GM19023 (cell line): ENCODE results near the gene VRK3.

Experiments
- ATAC-seq: cut with Tn5 transposase; IDR thresholded peaks from one replicate; pipeline ENCODE4 v1.9.1; 2021; ENCODE audit warnings: mild to moderate bottlenecking, moderate library complexity; ENCODE audit not compliant: unreplicated experiment

The VRK3 gene

DNA sequence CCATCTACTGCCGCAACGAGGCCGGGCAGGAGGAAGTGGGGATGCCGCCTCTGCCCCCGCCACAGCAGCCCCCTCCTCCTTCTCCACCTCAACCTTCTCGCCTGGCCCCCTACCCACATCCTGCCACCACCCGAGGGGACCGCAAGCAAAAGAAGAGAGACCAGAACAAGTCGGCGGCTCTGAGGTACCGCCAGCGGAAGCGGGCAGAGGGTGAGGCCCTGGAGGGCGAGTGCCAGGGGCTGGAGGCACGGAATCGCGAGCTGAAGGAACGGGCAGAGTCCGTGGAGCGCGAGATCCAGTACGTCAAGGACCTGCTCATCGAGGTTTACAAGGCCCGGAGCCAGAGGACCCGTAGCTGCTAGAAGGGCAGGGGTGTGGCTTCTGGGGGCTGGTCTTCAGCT is 92.4 kb downstream of the VRK3 start:
- ATAC-seq = no peak

DNA sequence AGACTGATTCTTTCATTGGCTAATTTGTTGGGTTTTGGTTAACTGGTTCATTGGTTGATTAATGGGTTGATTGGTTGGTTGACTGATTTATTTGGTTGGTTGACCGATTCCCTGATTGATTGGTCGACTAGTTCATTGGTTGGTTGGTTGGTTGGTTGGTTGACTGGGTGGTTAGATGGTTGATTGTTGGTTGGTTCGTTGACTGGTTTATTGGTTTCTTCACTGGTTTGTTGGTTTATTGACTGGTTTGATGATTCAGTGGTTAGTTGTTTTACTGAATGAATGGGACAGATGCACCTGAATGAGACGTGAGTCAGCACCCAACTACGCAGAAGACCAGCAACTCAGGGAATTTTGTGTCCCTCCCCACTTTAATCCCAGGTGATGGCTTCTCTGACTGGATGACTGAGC is 93.1 kb downstream of the VRK3 start:
- no peak for ATAC-seq

DNA sequence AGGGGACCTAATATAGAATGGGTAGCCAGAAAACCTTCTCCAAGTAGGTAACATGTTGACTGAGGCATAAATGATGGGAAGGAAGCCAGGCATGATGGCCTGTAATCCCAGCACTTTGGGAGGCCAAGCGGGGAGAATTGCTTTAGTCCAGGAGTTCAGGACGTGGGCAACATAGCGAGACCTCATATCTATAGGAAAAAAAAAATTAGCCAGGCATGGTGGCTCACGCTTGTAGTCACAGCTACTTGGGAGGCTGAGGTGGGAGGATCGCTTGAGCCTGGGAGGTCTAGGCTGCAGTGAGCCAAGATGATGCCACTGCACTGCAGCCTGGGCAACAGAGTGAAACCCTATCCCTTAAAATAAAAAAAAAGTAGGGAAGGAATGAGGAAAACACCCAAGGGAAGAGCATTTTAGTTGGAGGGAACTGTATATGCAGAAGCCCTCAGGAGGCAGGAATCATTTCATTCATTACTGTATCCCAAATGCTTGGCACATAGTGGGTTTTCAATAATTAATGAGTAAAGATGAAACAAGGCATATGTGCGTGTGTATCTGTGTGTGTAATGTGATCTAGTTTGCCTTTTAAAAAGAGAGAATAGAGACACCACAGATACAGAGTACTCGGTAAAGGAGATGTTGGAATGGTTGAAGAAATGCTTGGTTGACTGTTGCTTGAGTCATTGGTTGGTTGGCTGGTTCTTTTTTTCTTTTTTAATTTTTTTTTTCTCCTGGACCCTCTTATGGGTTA is 93.7 kb downstream of the VRK3 start:
- ATAC-seq = no peak

DNA sequence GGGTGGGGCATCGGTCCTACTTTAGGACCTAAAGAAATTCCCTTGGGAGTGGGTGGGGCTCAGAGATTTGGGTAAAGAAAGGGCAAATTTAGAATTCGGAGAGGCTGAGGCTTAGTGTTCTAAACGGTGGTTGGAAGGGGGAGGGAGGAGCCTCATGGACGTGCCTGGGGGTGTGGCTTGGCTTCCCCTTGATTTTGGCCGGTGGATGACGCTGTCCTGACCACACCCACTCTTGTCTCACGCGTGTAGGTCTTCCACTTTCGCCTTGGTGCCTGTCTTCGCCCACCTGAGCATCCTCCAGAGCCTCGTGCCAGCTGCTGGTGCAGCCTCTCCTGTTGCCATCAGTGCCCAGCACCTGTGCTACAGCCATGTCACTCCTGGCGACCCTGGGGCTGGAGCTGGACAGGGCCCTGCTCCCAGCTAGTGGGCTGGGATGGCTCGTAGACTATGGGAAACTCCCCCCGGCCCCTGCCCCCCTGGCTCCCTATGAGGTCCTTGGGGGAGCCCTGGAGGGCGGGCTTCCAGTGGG is 94.6 kb downstream of the VRK3 start:
- no peak for ATAC-seq

DNA sequence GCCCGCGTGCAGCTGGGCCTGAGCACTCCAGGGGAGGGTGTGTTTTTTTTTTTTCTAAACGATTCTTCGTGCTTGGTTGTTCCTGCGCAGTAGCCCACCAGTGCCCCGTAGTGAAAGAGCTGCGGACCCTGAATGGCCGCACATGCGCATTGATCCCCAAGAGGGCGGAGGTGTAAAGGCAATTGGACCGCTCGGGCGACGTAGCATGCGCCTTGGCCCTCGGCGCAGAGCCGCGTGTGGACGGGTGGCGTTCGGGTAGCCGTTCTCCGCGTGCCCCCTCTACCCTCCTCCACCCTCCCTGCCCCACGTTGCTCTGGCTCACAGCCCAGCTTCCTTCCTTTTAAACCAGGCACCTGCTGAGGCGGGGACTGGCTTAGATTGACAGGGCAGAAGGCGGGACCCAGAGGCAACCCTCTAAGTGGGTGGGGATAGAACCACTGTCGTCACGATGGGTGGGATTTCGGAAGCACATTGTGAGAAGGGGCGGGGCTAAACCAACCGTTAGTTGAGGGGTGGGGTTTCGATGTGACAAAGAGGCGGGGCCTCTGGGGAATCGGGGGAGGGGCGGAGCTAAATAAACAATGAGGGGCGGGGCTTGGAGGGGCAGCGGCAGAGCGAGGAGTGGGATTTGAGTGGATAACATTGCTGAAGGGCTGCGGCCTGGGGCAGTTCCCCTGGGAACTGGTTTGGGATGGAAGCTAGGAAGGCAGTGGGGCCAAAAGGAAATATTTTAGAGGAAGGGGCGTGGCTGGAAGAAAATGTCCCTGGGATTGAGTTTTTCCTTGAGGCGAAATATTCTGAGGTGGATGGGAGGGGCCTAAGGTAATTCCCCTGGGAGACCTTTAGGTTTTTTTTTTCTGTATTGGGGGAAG is 95.3 kb downstream of the VRK3 start:
- ATAC-seq = peak; percentile 65

DNA sequence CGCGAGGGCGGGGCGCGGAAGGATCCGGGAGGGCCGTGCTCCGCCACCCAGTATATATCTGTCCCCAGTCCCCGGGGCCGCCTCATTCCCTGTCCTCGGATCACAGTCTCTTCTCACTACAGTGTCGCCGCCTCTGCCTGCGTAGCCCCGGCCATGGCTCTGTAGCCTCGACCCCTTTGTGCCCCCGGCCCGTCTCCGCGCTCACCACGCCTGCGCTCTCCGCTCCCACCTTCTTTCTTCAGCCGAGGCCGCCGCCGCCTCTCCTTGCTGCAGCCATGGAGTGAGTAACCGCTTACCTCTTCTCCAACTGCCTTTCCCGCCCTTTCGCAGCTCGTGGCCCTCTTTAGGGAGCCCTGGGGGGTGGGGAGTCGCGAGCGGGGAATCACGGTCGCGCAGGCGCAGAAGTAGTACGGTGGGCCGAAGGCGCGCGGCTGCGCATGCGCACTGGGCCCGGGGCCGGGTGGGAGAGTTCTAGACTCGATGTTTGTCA is 96.0 kb downstream of the VRK3 start, which contains the start of the genes ATF5 and NUP62:
Gene ATF5 (plus strand): TSS at position 85 of the 490 bp plus-strand sequence. CDS start 1,646 bp downstream, outside the sequence.
Gene NUP62 (minus strand): TSS at position 384 of the 490 bp plus-strand sequence. CDS start 19,697 bp downstream, outside the sequence.
- peak; percentile 42 for ATAC-seq

DNA sequence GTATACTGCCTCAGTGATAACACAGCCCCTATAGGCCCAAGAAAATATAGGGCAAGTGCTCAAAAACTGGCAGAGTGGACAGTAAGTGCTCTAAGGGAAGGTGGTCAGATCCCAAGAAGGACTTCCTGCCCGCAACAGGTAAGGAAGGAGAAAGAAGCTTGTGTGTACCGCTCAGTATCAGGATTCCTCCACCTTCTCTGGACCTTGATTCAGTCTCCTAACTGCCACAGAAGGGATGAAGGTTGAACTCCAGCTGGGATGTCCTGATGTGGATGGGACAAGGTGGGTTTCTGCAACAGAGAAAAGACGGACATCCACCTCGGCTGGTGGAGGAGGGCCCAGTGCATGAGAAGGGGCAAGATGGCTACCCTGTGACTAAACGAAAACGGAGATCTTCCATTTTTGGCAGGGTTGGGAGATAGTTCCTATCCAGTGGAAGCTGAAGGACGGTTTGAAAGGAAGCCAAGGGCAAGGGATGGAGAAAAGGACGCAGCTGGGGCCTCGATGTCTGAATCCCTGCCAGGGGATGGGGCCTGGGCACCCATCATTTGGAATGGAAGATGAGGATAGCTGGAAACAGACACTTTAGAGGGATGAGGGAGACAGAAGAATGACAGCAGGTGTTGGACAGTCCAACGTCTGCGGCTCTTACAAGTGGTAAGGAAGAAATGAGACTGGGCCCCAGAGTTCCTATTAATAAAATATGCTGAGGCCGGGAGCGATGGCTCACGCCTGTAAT is 97.5 kb downstream of the VRK3 start:
- no peak for ATAC-seq

DNA sequence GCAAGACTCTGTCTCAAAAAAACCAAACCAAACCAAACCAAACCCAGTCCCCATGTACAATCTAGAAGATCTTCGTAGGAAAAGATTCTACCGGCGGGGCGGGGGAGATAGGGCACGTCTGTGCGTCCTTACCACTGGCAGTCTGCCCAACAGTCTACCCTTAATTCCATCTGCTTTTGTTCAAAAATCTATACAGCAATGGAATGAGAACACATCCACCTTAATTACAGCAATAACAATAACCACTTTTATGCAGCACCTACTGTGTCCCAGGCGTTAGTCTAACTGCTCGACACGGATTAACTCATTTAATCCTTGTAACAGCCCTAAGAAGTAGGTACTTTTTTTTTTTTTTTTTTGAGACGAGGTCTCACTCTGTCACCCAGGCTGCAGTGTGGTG is 98.7 kb downstream of the VRK3 start:
- no peak for ATAC-seq
